HG03139 (cell line): Measurements from ENCODE around the gene KCNK2.

Experiments
- ATAC-seq: cut with Tn5 transposase; IDR thresholded peaks from one replicate; pipeline ENCODE4 v1.9.1; 2021; ENCODE audit not compliant: unreplicated experiment

Gene KCNK2

GRCh38 chr1:215082532-215083382 lies at the start of gene KCNK2:
Gene KCNK2, plus strand, starts transcription at chr1:215082737. Its CDS starts 649 bp downstream, at chr1:215083386.
- ATAC-seq: no peak

- ATAC-seq: no peak
These were observed 49.5 kb upstream of the KCNK2 start for GRCh38 chr1:215032911-215033526.

- no peak for ATAC-seq
These were observed 42.3 kb upstream of the KCNK2 start for GRCh38 chr1:215040190-215040589.

- no peak for ATAC-seq
These were observed 39.1 kb upstream of the KCNK2 start for GRCh38 chr1:215043401-215043800.

- no peak for ATAC-seq
These were observed 38.4 kb upstream of the KCNK2 start for GRCh38 chr1:215044151-215044550.

- ATAC-seq: no peak
These were observed 36.7 kb upstream of the KCNK2 start for GRCh38 chr1:215045698-215046308.

- ATAC-seq: no peak
These were observed 30.1 kb upstream of the KCNK2 start for GRCh38 chr1:215052256-215053015.

- ATAC-seq: no peak
These were observed 28.3 kb upstream of the KCNK2 start for GRCh38 chr1:215054266-215054665.

GRCh38 chr1:215055281-215055935 lies 27.1 kb upstream of the KCNK2 start:
- no peak for ATAC-seq

GRCh38 chr1:215056584-215056983 lies 26.0 kb upstream of the KCNK2 start:
- ATAC-seq: no peak

GRCh38 chr1:215059947-215060346 lies 22.6 kb upstream of the KCNK2 start:
- ATAC-seq: no peak

GRCh38 chr1:215064327-215064726 lies 18.2 kb upstream of the KCNK2 start:
- ATAC-seq: no peak

- ATAC-seq: no peak
These were observed 11.5 kb upstream of the KCNK2 start for GRCh38 chr1:215071078-215071477.

- ATAC-seq: no peak
These were observed 6.2 kb upstream of the KCNK2 start for GRCh38 chr1:215076322-215076721.

- ATAC-seq: no peak
These were observed 3.1 kb upstream of the KCNK2 start for GRCh38 chr1:215079456-215079855.

GRCh38 chr1:215081661-215082531 lies 641 bp upstream of the KCNK2 start:
- ATAC-seq: no peak

- ATAC-seq: no peak
These were observed 935 bp downstream of the KCNK2 start for GRCh38 chr1:215083383-215083961.

- no peak for ATAC-seq
These were observed 2.1 kb downstream of the KCNK2 start for GRCh38 chr1:215084621-215085020.

GRCh38 chr1:215087603-215088002 lies 5.1 kb downstream of the KCNK2 start:
- no peak for ATAC-seq
